ENCODE data around the gene GRWD1.

Gene GRWD1

GRCh38 chr19:48497728-48498594 is 52.2 kb downstream of the GRWD1 start:
- no peak for DNase-seq (ENCODE audit: low read depth)
- H3K4me3 ChIP-seq (ENCODE audit: low read length): no peak overlapping the region
- TF ChIP-seq CTCF (IDR thresholded peaks at IDR 0.05; ENCODE audit: insufficient read depth, low read depth, low read length, missing control alignments): no peak

GRCh38 chr19:48498595-48499311 is 53.0 kb downstream of the GRWD1 start:
- DNase-seq (ENCODE audit: low read depth): no peak
- no peak for TF ChIP-seq CTCF (IDR thresholded peaks at IDR 0.05; ENCODE audit: insufficient read depth, low read depth, low read length, missing control alignments)
- H3K4me3 ChIP-seq (ENCODE audit: low read length): no peak overlapping the region

GRCh38 chr19:48499316-48500090 is 53.7 kb downstream of the GRWD1 start:
- H3K4me3 ChIP-seq (ENCODE audit: low read length): no peak overlapping the region
- no peak for DNase-seq (ENCODE audit: low read depth)
- no peak for TF ChIP-seq CTCF (IDR thresholded peaks at IDR 0.05; ENCODE audit: insufficient read depth, low read depth, low read length, missing control alignments)

GRCh38 chr19:48500830-48501493 is 55.2 kb downstream of the GRWD1 start:
- DNase-seq (ENCODE audit: low read depth): no peak
- TF ChIP-seq CTCF (IDR thresholded peaks at IDR 0.05; ENCODE audit: insufficient read depth, low read depth, low read length, missing control alignments): no peak
- peak overlapping the region; percentile 43 for H3K4me3 ChIP-seq (ENCODE audit: low read length)

- DNase-seq (ENCODE audit: low read depth): peak; percentile 99
- TF ChIP-seq CTCF (IDR thresholded peaks at IDR 0.05; ENCODE audit: insufficient read depth, low read depth, low read length, missing control alignments): no peak
- H3K4me3 ChIP-seq (ENCODE audit: low read length): peak overlapping the region; percentile 43
These were observed 55.9 kb downstream of the GRWD1 start for GRCh38 chr19:48501494-48502349.

All from epithelial cell of esophagus (primary cell).